C4-2B (cell line): ENCODE measurements around the gene MLX.

ENCODE experiments used
- H3K27ac ChIP-seq: fragments of 450-650 bp; 2 replicates; pipeline ENCODE4 v1.5.1; 2017
- ZFX ChIP-seq: fragments of 450-650 bp; IDR thresholded peaks from 2 replicates; pipeline ENCODE4 v1.6.1; 2017
- TF ChIP-seq, protein P1 (sequence below): fragments of 450-650 bp; conservative IDR thresholded peaks from 2 replicates; pipeline ENCODE4 v1.5.1; 2017; ENCODE audit warnings: mild to moderate bottlenecking

MLX gene

DNA sequence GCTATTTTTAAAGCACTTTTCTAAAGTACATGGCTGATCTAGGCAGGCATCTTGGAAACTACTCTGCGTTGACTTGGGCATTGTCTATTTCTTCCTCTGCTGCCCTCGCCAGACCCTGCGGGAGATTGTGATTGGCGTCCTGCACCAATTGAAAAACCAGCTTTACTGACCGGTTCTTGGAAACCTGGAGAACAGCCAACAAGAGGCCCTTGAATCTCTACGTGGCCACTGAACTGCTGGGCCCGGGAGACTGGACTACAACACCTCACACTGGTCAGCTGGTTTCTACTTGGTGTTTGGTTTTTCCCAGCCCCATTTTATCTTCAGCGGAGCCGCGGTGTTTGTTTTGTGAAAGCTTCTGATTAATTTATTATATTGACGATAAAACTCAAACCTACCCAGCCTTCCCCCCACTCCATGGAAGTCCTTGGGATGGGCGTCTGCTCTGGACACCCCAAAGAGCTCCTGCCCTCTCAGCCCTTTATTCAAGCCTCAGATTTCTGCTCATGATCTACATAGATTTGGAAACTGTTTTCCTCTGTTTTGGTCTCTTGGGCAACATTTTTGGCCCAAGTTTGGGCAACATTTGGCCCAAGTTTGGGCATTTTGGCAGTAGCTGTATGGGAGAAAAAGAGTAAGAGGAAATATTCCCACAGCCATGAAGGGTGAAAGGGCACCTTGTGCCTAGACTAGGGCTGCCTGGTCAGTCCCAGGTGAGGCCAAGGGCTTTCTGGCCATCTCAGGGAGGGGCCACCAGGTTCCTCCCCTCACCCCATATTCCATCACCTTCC lies 4.7 kb downstream of the MLX start:
- peak overlapping the region; percentile 63 for H3K27ac ChIP-seq
- TF ChIP-seq ZFX = no peak
- TF ChIP-seq, protein P1, sequence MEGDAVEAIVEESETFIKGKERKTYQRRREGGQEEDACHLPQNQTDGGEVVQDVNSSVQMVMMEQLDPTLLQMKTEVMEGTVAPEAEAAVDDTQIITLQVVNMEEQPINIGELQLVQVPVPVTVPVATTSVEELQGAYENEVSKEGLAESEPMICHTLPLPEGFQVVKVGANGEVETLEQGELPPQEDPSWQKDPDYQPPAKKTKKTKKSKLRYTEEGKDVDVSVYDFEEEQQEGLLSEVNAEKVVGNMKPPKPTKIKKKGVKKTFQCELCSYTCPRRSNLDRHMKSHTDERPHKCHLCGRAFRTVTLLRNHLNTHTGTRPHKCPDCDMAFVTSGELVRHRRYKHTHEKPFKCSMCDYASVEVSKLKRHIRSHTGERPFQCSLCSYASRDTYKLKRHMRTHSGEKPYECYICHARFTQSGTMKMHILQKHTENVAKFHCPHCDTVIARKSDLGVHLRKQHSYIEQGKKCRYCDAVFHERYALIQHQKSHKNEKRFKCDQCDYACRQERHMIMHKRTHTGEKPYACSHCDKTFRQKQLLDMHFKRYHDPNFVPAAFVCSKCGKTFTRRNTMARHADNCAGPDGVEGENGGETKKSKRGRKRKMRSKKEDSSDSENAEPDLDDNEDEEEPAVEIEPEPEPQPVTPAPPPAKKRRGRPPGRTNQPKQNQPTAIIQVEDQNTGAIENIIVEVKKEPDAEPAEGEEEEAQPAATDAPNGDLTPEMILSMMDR = no peak

DNA sequence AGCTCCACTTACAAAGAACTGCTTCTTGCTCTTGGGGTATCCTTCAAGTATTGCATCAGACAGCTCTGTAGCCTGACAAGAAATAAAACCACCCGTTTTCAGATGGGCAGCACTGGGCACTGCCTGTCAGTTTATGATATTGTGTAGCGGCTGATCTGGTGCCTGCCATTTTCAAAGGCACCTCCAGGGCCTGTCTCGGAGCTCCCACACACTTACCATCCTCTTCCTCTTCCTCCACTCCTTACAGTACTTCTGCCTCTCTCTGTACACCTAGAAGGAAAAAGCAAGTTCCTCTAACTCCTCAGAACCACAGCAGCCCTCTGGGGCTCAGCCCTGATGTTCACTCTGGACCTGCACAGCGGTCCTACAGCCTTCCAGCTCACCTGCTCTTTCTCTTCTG lies 6.2 kb downstream of the MLX start:
- H3K27ac ChIP-seq = 0 out of 2 replicates have a peak overlapping the region, but pooled peaks have one; percentile 3
- TF ChIP-seq, protein P1 = no peak
- no peak for TF ChIP-seq ZFX

DNA sequence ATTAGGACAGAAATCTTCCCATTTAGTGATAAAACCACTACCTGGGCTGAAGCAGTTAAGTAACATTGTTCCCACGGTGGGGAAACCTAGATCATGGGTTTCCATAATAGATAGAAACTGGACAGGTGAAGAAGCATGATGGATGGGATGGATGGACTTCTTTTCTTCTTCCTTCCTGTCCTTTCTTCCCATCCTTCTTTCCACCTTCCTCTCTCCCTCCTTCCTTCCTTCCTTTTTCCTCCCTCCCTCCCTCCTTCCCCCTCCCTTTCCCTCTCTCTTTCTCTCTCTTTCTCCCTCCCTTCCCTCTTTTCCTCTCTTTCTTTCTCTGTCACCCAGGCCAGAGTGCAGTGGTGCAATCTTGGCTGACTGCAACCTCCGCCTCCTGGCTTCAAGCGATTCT lies 7.6 kb downstream of the MLX start:
- TF ChIP-seq, protein P1 = no peak
- TF ChIP-seq ZFX = no peak
- no peak overlapping the region for H3K27ac ChIP-seq

DNA sequence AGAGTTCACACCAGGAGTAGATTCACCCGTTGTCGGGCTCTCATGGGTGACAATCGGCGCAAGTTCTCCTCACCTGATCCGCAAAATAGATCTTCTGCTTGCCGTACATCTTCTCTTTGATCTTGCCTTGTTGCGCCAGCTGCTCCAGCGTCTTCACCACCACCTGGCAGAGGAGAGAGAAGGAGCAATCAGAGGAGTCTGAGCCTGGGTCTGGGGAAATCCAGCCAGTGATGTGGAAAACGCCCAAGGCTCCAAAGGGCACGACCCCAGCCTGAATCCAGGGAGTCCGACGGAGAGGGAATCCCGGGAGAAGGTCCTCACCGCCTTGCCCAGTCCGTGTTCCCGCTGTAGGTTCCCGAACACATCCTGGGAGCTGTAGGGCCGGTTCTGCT lies 10.2 kb downstream of the MLX start:
- no peak for TF ChIP-seq ZFX
- TF ChIP-seq, protein P1 = no peak
- H3K27ac ChIP-seq = peak overlapping the region; percentile 84

DNA sequence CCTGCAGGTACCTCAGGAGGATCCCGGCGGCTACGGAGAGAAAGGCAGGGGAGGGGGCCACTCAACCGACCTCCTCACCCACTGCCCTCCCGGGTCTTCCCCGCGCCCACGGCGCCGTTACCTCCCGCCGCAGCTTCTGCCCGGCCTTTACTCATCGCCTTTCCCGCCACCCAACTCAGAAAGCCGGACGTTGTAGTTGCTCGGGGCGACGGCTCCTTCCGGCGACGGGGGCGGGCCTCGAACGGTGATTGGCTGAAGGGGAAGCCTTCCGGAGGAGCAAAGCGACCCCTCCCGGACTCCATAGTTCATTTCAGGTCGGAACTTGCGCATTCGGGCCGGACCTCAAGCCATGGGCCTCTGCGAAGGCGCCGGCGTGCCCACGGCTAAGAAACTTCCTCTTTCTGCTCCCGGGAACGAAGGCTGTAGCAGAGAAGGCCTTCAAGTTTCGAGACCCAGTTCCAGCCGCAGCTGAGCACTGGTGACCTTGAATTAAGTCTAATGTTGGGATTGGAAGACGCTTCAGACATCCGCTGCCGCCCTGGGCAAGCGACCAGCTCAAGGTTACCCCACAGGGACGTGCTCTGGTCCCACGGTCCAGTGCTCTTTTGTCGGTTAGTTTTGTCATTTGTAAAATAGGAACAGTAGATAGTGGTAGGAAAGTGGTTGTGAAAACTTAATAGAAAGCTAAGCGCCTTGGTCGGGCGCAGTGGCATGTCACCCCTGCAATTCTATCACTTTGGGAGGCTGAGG lies 10.8 kb downstream of the MLX start, which contains the start of gene PSMC3IP:
Gene PSMC3IP (minus strand): TSS at position 198 of the 750 bp plus-strand sequence. CDS start 43 bp downstream, at position 155.
- peak; percentile 53; the same call in 1 of the 2 replicates for TF ChIP-seq ZFX
- TF ChIP-seq, protein P1 = no peak
- H3K27ac ChIP-seq = peak within 1 kb of the TSS; percentile 84

DNA sequence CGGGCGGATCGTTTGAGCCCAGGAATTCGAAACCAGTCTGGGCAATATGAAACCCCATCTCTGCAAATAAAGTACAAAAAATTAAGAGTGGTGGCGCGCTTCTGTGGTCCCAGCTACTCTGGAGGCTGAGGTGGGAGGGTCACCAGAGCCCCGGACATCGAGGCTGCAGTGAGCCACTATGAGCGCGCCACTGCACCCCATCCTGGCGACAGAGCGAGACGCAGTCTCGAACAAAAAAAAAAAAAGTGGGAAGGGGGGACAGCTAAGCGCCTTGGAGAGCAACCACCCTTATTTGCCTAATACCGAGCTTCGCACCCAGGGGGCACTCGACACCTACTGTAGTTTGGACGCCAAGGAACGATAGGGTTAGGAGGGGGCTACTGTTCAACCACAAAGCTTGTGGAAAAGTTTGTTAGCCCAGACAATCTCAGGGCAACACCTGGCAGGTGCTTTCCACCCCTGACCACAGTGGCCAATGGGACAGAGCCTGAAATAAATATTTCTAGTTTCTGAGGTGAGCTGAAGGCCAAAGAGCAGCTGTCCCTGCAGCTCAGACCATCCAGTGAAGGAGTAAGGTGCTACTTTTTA lies 11.5 kb downstream of the MLX start:
- H3K27ac ChIP-seq = peak overlapping the region; percentile 84
- TF ChIP-seq, protein P1 = peak; percentile 84
- TF ChIP-seq ZFX = no peak
